HCT116 (cell line): ENCODE results near the gene PHF2. TPM values are rescaled to one million over a fixed set of nuclear protein-coding genes. Genes with fewer than 3 reads are reported as not detected.
A peak's percentile ranks its signal among the peaks of the same experiment; 100 is the strongest.

Source experiments
- ATAC-seq: fragments of 200-7000 bp; cut with Tn5 transposase; 2 replicates; pipeline ENCODE4 v1.9.1; 2020; ENCODE audit warnings: mild to moderate bottlenecking, moderate library complexity
- BruUV-seq: library from RNA; stranded (reverse); fragments of 400-500 nt; replicated peaks from 2 replicates; lab custom pipeline; 2021; lab: Mats Ljungman, UMichigan
- CTCF ChIA-PET: fragments of 300-600 bp; sonication (Branson Sonifier 250); formaldehyde crosslinking; loops from one replicate; lab custom pipeline; 2021; ENCODE audit warnings: antibody characterized with exemption; lab: Charles Lee
- POLR2A ChIA-PET: fragments of 300-600, 350-600 bp; sonication (Branson Sonifier 250); formaldehyde crosslinking; loops from one replicate; lab custom pipeline; 2021; ENCODE audit warnings: antibody characterized with exemption; lab: Charles Lee
- RAD21 ChIA-PET, 2 experiments: fragments of 300-600 bp; sonication (Branson Sonifier 250); formaldehyde crosslinking; loops; one replicate each; lab custom pipeline; 2023; ENCODE audit warnings: low total read pairs in 2 of 2; ENCODE audit not compliant: uncharacterized antibody in 2 of 2, unreplicated experiment in 2 of 2, low non-redundant PET in 1 of 2; lab: Charles Lee
- DNase-seq: peaks from one replicate; pipeline ENCODE4 v3.0.0-alpha.2; 2010; ENCODE audit warnings: low read depth, low spot score
- H2AFZ ChIP-seq: fragments of 200-600 bp; shearing (Covaris generic), sonication (generic); 2 replicates; pipeline ENCODE4 v1.6.1; 2017; ENCODE audit warnings: low read depth, mixed run types, mixed read lengths, antibody characterized with exemption, low read length; ENCODE audit not compliant: poor library complexity, severe bottlenecking
- H3K27ac ChIP-seq: 2 replicates; pipeline ENCODE4 v1.5.1; 2012; ENCODE audit warnings: low read depth, low read length
- H3K27me3 ChIP-seq: fragments of 200-600 bp; sonication (generic); 2 replicates; pipeline ENCODE4 v1.6.1; 2016; ENCODE audit warnings: mixed run types, low read length, mixed read lengths; ENCODE audit not compliant: insufficient read depth
- H3K36me3 ChIP-seq, 2 experiments: fragments of 200-500 bp in 1 of 2; fragments of 200-600 bp in 1 of 2; sonication (Bioruptor generic) in 1 of 2; sonication (generic) in 1 of 2; 2 replicates each; pipeline versions ENCODE4 v1.5.1 to v1.6.1; 2014 to 2016; ENCODE audit warnings: low read length in 2 of 2, inconsistent platforms in 1 of 2, mixed read lengths in 1 of 2, mixed run types in 1 of 2; ENCODE audit not compliant: insufficient read depth in 2 of 2, control insufficient read depth in 1 of 2
- H3K4me1 ChIP-seq, 2 experiments: fragments of 200-600 bp in 1 of 2; sonication (generic) in 1 of 2; 2 replicates each; pipeline versions ENCODE4 v1.5.1 to v1.6.1; 2012 to 2017; ENCODE audit warnings: low read length in 2 of 2, inconsistent platforms in 1 of 2, mild to moderate bottlenecking in 1 of 2, mixed read lengths in 1 of 2, mixed run types in 1 of 2, moderate library complexity in 1 of 2; ENCODE audit not compliant: insufficient read depth in 2 of 2, control insufficient read depth in 1 of 2
- H3K4me2 ChIP-seq: fragments of 200-600 bp; sonication (generic); 2 replicates; pipeline ENCODE4 v1.6.1; 2017; ENCODE audit warnings: mixed run types, low read length, mixed read lengths
- H3K4me3 ChIP-seq, 2 experiments: fragments of 200-600 bp in 1 of 2; sonication (generic) in 1 of 2; replicated peaks in 1 of 2; 2 replicates each; pipeline ENCODE4 v1.5.1; 2011 to 2016; ENCODE audit warnings: low read length in 2 of 2, control low read depth in 1 of 2, low read depth in 1 of 2, mild to moderate bottlenecking in 1 of 2, mixed read lengths in 1 of 2, mixed run types in 1 of 2
- H3K79me2 ChIP-seq: fragments of 200-600 bp; sonication (generic); 2 replicates; pipeline ENCODE4 v1.6.1; 2017; ENCODE audit warnings: mild to moderate bottlenecking, mixed run types, low read length, moderate library complexity, mixed read lengths; ENCODE audit not compliant: insufficient read depth
- H3K9ac ChIP-seq: fragments of 200-600 bp; sonication (generic); 2 replicates; pipeline ENCODE4 v1.6.1; 2016; ENCODE audit warnings: low read length, mixed read lengths
- H3K9me2 ChIP-seq: fragments of 200-600 bp; sonication (generic), shearing (Covaris generic); 2 replicates; pipeline ENCODE4 v1.6.1; 2017; ENCODE audit warnings: mixed run types, mild to moderate bottlenecking, moderate library complexity; ENCODE audit not compliant: insufficient read depth
- H3K9me3 ChIP-seq, 2 experiments: fragments of 200-500 bp in 1 of 2; fragments of 200-600 bp in 1 of 2; sonication (Bioruptor generic) in 1 of 2; sonication (generic) in 1 of 2; 2 replicates each; pipeline ENCODE4 v1.6.1; 2014 to 2017; ENCODE audit warnings: low read length in 2 of 2, mixed read lengths in 2 of 2, inconsistent platforms in 1 of 2, low read depth in 1 of 2, mild to moderate bottlenecking in 1 of 2, mixed run types in 1 of 2, moderate library complexity in 1 of 2; ENCODE audit not compliant: control insufficient read depth in 1 of 2, insufficient read depth in 1 of 2
- H4K20me1 ChIP-seq: fragments of 200-600 bp; sonication (generic), shearing (Covaris generic); 2 replicates; pipeline ENCODE4 v1.6.1; 2017; ENCODE audit warnings: mixed run types, mild to moderate bottlenecking, moderate library complexity; ENCODE audit not compliant: insufficient read depth
- EZH2phosphoT487 ChIP-seq: fragments of 200-600 bp; IDR thresholded peaks from 2 replicates; pipeline ENCODE4 v1.6.1; 2018; ENCODE audit warnings: antibody characterized with exemption, borderline replicate concordance
- MAX ChIP-seq: IDR thresholded peaks from 2 replicates; pipeline ENCODE4 v1.6.1; 2012
- POLR2AphosphoS5 ChIP-seq: IDR thresholded peaks from 2 replicates; pipeline ENCODE4 v1.6.1; 2011; ENCODE audit warnings: mild to moderate bottlenecking, low read depth, low read length, moderate library complexity
- RAD21 ChIP-seq: IDR thresholded peaks from 2 replicates; pipeline ENCODE4 v1.6.1; 2012; ENCODE audit warnings: low read depth, mild to moderate bottlenecking
- SRF ChIP-seq: IDR thresholded peaks from 2 replicates; pipeline ENCODE4 v1.6.1; 2012; ENCODE audit warnings: low read depth
- ZBTB33 ChIP-seq: IDR thresholded peaks from 2 replicates; pipeline ENCODE4 v1.6.1; 2011; ENCODE audit warnings: mild to moderate bottlenecking, low read length, moderate library complexity; ENCODE audit not compliant: insufficient replicate concordance; ENCODE audit errors: extremely low read depth
- intact Hi-C: fragments of 100-400 bp; cut with micrococcal nuclease; formaldehyde crosslinking; loops from 2 replicates; pipeline ENCODE4 v1.10.0; 2022
- total RNA-seq: library from RNA; stranded (reverse); gene quantifications from one replicate; pipeline ENCODE4 v1.2.1, GENCODE V29; 2021; ENCODE audit not compliant: unreplicated experiment

PHF2 gene
- total RNA-seq, 1 experiment from 2014 or later = 20.6 TPM

GRCh38 chr9:93575796-93576257, 557 bp upstream of the PHF2 start:
- Histone ChIP-seq H3K4me2 (peak overlapping the region; percentile 92), H3K79me2 (peaks cover 30% of the 10 kb centered on the region; the same call in 1 of the 2 replicates), H3K36me3 (no peaks in the 10 kb centered on the region), H3K9me3 (peaks cover 0 to 2% of the 10 kb centered on the region in 2 experiments; a peak in 1 of 4 replicates), H3K9me2 (no peaks in the 10 kb centered on the region), H4K20me1 (no peaks in the 10 kb centered on the region), H2AFZ (no peak overlapping the region), H3K4me1 (peaks cover 7 to 18% of the 10 kb centered on the region in 2 experiments; a peak in 3 of 4 replicates), H3K9ac (peak overlapping the region; percentile 83), H3K4me3 (peak overlapping the region; percentile 63 to 72), H3K27me3 (no peaks in the 10 kb centered on the region), H3K27ac (peak overlapping the region; percentile 72; the same call in 1 of the 2 replicates)
- intact Hi-C loops = no loop called here
- RAD21 ChIA-PET = no interaction called here
- no TSS peak for BruUV-seq
- ATAC-seq (peak; percentile 24), DNase-seq (no peak)
- no peak for TF ChIP-seq RAD21
- no peak for TF ChIP-seq MAX
- TF ChIP-seq ZBTB33 = no peak
- TF ChIP-seq POLR2AphosphoS5 = peak; percentile 28; the same call in 1 of the 2 replicates
- no peak for TF ChIP-seq EZH2phosphoT487
- TF ChIP-seq SRF = no peak
- CTCF ChIA-PET = no interaction called here
- POLR2A ChIA-PET = interaction anchor here (1.2 kb wide), 1 partner anchor 9 kb away, joined by 4 read pairs; no protein-coding TSS in a partner anchor
